Smooth muscle cell (in vitro differentiated cells): ENCODE measurements around the gene RAE1. TPM values are rescaled to one million over a fixed set of nuclear protein-coding genes. Genes with fewer than 3 reads are reported as not detected.

Experiments
- DNase-seq: peaks from one replicate; lab custom pipeline; 2025; ENCODE audit not compliant: unreplicated experiment; lab: John Stamatoyannopoulos, UW
- H2AFZ ChIP-seq: fragments of 200-600 bp; sonication (generic); 2 replicates; pipeline ENCODE4 v1.6.0; 2016; ENCODE audit warnings: antibody characterized with exemption, low read depth, mild to moderate bottlenecking
- H3F3A ChIP-seq: fragments of 200-600 bp; sonication (generic); 2 replicates; pipeline ENCODE4 v1.6.0; 2017; ENCODE audit warnings: antibody characterized with exemption, low read depth
- H3K27ac ChIP-seq: fragments of 200-600 bp; sonication (generic); 2 replicates; pipeline ENCODE4 v1.5.1; 2016; ENCODE audit warnings: low read depth, mild to moderate bottlenecking
- H3K27me3 ChIP-seq: fragments of 200-600 bp; sonication (generic); 2 replicates; pipeline ENCODE4 v1.6.1; 2016; ENCODE audit warnings: low read depth, mild to moderate bottlenecking
- H3K36me3 ChIP-seq: fragments of 200-600 bp; sonication (generic); 2 replicates; pipeline ENCODE4 v1.5.1; 2016; ENCODE audit warnings: low read depth
- H3K4me1 ChIP-seq: fragments of 200-600 bp; sonication (generic); 2 replicates; pipeline ENCODE4 v1.5.1; 2016; ENCODE audit warnings: low read depth
- H3K4me2 ChIP-seq: fragments of 200-600 bp; sonication (generic); 2 replicates; pipeline ENCODE4 v1.6.0; 2016; ENCODE audit warnings: mild to moderate bottlenecking
- H3K4me3 ChIP-seq: fragments of 200-600 bp; sonication (generic); 2 replicates; pipeline ENCODE4 v1.5.1; 2016; ENCODE audit warnings: mild to moderate bottlenecking
- H3K79me2 ChIP-seq: fragments of 200-600 bp; sonication (generic); 2 replicates; pipeline ENCODE4 v1.6.0; 2016; ENCODE audit warnings: low read depth, mild to moderate bottlenecking
- H3K9ac ChIP-seq: fragments of 200-600 bp; sonication (generic); 2 replicates; pipeline ENCODE4 v1.6.0; 2016; ENCODE audit warnings: low read depth
- H3K9me3 ChIP-seq: fragments of 200-600 bp; sonication (generic); replicated peaks from 2 replicates; pipeline ENCODE4 v1.5.1; 2016; ENCODE audit warnings: low read depth
- H4K20me1 ChIP-seq: fragments of 200-600 bp; sonication (generic); 2 replicates; pipeline ENCODE4 v1.6.0; 2016; ENCODE audit warnings: low read depth
- WGBS: methylation state at CpG from one replicate; pipeline ENCODE4 v1.1.7; 2016; ENCODE audit warnings: low lambda C conversion rate; 5-methylcytosine and 5-hydroxymethylcytosine counted together
- polyA plus RNA-seq: library from polyadenylated mRNA; unstranded; fragments of >200 nt; fragmentation: Nextera tagmentation; extraction: Ambion mirVana; gene quantifications from 2 replicates; pipeline ENCODE4 v1.2.1, GENCODE V29; 2016
- total RNA-seq: library from RNA; depleted of rRNA; stranded (reverse); fragments of >200 nt; gene quantifications from 2 replicates; pipeline ENCODE4 v1.2.3, GENCODE V29; 2014
- TF ChIP-seq, protein P1 (sequence below): fragments of 200-600 bp; sonication (generic); IDR thresholded peaks from 2 replicates; pipeline ENCODE4 v1.5.1; 2017; ENCODE audit warnings: borderline replicate concordance, mild to moderate bottlenecking, antibody characterized with exemption; ENCODE audit not compliant: insufficient read depth, poor library complexity, severe bottlenecking

The RAE1 gene
- total and polyA plus RNA-seq, 2 experiments from 2014 or later, result 34.9 to 53.5 TPM

DNA sequence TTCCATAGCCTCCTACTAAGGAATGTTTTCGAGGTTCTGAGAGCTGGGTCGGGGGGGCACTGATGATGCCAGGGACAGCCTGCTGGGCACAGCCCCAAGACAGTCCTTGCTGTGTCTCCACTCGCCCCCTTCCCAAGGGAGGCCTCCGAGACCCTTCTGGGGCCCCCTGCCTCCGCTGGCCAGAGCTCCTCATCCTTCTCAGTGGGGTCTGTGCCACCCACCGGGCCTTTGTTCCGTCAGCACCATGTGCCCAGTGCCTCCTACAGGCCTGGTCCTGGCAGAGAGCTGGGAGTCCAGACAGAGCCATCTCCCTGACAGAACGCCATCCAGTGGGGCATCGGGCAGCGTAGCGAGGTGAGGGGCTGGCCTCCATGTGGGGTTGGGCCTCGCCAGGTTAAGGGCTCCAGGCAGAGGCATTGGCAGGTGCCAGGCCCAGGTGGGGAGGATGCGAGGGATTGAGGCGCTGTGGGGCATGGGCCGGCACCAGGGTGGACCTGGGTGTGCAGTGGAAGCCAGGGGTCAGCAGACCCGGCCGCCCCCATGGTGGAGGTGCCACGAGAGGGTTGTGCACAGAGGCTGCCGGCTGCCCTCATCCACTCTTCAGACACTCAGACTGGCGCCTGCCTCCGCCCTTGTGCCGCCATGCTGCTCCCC lies 53.5 kb downstream of the RAE1 start:
- H3K27ac ChIP-seq, result no peak overlapping the region
- no peak overlapping the region for H3K9ac ChIP-seq
- no peak overlapping the region for H3K4me3 ChIP-seq
- no peaks in the 10 kb centered on the region for H3K9me3 ChIP-seq
- H3F3A ChIP-seq, result peaks cover under 1% of the 10 kb centered on the region
- no peak for DNase-seq
- no peak overlapping the region for H2AFZ ChIP-seq
- no peaks in the 10 kb centered on the region for H3K27me3 ChIP-seq
- TF ChIP-seq, protein P1, sequence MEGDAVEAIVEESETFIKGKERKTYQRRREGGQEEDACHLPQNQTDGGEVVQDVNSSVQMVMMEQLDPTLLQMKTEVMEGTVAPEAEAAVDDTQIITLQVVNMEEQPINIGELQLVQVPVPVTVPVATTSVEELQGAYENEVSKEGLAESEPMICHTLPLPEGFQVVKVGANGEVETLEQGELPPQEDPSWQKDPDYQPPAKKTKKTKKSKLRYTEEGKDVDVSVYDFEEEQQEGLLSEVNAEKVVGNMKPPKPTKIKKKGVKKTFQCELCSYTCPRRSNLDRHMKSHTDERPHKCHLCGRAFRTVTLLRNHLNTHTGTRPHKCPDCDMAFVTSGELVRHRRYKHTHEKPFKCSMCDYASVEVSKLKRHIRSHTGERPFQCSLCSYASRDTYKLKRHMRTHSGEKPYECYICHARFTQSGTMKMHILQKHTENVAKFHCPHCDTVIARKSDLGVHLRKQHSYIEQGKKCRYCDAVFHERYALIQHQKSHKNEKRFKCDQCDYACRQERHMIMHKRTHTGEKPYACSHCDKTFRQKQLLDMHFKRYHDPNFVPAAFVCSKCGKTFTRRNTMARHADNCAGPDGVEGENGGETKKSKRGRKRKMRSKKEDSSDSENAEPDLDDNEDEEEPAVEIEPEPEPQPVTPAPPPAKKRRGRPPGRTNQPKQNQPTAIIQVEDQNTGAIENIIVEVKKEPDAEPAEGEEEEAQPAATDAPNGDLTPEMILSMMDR, result no peak
- WGBS, result 99% methylated on average over 19 of the region's 22 CpGs
- H3K79me2 ChIP-seq, result no peaks in the 10 kb centered on the region
- H3K4me1 ChIP-seq, result no peaks in the 10 kb centered on the region
- no peak overlapping the region for H3K4me2 ChIP-seq
- no peaks in the 10 kb centered on the region for H3K36me3 ChIP-seq
- peaks cover 7% of the 10 kb centered on the region for H4K20me1 ChIP-seq

DNA sequence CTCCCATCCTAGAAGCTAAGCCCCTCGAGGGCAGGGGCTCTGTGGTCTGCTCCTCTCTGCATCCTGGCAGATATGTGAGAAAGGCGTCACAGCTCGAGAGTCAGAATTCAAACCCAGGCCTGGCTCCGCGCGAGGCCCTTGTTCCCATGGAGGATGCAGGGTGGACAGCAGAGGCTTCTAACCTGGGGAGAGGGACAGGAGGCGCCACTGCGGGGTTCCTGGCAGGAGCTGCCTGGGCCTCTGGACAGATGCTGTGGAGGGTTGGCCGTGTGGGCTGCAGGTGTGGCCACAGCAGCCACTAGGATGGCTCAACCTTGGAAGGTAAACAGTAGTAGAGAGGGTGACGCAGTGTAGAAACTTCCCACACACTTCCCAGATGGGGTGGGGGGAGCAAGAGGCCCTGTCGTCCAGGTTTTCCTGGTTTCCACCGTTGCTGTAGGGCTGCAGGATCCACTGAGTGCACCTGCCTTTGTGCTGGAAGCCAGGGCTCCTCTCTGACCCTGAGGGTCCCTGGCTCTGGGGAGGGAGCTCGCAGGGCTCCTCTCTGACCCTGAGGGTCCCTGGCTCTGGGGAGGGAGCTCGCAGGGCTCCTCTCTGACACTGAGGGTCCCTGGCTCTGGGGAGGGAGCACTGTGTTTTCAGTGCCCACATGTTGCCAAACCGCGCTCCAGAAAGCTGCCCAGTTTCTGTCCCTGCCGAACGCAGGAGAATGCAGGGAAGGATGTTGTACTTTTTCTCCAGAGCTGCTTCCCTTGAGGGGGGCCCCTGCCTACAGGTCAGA lies 54.4 kb downstream of the RAE1 start:
- Histone ChIP-seq H3K27me3 (no peaks in the 10 kb centered on the region), H3K4me2 (no peak overlapping the region), H3K9ac (no peak overlapping the region), H3K79me2 (no peaks in the 10 kb centered on the region), H2AFZ (no peak overlapping the region), H3F3A (peaks cover 4% of the 10 kb centered on the region), H3K4me1 (peaks cover 7% of the 10 kb centered on the region), H3K36me3 (no peaks in the 10 kb centered on the region), H3K27ac (no peak overlapping the region), H3K4me3 (no peak overlapping the region), H4K20me1 (no peaks in the 10 kb centered on the region), H3K9me3 (no peaks in the 10 kb centered on the region)
- TF ChIP-seq, protein P1, result no peak
- no peak for DNase-seq
- 95% methylated on average over 18 of the region's 18 CpGs for WGBS

DNA sequence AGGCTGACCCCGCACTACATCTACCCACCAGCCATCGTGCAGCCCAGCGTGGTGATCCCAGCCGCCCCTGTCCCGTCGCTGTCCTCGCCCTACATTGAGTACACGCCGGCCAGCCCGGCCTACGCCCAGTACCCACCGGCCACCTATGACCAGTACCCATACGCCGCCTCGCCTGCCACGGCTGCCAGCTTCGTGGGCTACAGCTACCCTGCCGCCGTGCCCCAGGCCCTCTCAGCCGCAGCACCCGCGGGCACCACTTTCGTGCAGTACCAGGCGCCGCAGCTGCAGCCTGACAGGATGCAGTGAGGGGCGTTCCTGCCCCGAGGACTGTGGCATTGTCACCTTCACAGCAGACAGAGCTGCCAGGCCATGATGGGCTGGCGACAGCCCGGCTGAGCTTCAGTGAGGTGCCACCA lies 56.5 kb downstream of the RAE1 start:
- Histone ChIP-seq H3K4me2 (no peak overlapping the region), H3F3A (peaks cover 4% of the 10 kb centered on the region), H3K4me3 (no peak overlapping the region), H3K4me1 (peaks cover 7% of the 10 kb centered on the region), H2AFZ (no peak overlapping the region), H3K36me3 (no peaks in the 10 kb centered on the region), H3K27me3 (no peaks in the 10 kb centered on the region), H3K27ac (no peak overlapping the region), H3K79me2 (no peaks in the 10 kb centered on the region), H3K9ac (no peak overlapping the region), H3K9me3 (no peaks in the 10 kb centered on the region), H4K20me1 (no peaks in the 10 kb centered on the region)
- WGBS, result 98% methylated on average over 29 of the region's 29 CpGs
- DNase-seq, result no peak
- TF ChIP-seq, protein P1, result no peak

DNA sequence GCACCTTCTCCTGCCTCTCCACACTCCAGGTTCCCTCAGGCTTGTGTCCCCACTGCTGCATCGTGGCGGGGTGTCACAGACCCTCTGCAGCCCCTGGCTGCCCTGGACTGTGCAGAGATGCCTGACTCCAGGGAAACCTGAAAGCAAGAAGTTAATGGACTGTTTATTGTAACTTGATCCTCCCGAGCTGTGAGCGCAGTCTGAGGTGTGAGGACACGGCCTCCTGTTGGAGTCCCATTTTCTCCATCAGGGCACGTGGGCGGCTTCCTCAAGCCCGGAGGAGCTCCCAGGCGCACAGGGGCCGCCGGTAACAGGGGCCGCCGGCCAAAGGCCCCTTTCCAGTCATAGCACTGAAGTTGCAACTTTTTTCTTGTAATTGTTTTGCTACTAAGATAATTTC lies 57.1 kb downstream of the RAE1 start:
- Histone ChIP-seq H3K27ac (no peak overlapping the region), H4K20me1 (no peaks in the 10 kb centered on the region), H3K27me3 (no peaks in the 10 kb centered on the region), H3K4me2 (no peak overlapping the region), H3K36me3 (no peaks in the 10 kb centered on the region), H3F3A (peaks cover 4% of the 10 kb centered on the region), H3K79me2 (no peaks in the 10 kb centered on the region), H3K4me1 (peaks cover 7% of the 10 kb centered on the region), H3K4me3 (no peak overlapping the region), H3K9ac (no peak overlapping the region), H3K9me3 (no peaks in the 10 kb centered on the region), H2AFZ (no peak overlapping the region)
- DNase-seq, result no peak
- WGBS, result 77% methylated on average over 13 of the region's 13 CpGs
- TF ChIP-seq, protein P1, result no peak
